ENCODE measurements around the gene SPRED3. TPM values are rescaled to one million over a fixed set of nuclear protein-coding genes. Genes with fewer than 3 reads are reported as not detected.

Gene SPRED3
- total RNA-seq, 1 donor from 2014 or later = 3.2 TPM

DNA sequence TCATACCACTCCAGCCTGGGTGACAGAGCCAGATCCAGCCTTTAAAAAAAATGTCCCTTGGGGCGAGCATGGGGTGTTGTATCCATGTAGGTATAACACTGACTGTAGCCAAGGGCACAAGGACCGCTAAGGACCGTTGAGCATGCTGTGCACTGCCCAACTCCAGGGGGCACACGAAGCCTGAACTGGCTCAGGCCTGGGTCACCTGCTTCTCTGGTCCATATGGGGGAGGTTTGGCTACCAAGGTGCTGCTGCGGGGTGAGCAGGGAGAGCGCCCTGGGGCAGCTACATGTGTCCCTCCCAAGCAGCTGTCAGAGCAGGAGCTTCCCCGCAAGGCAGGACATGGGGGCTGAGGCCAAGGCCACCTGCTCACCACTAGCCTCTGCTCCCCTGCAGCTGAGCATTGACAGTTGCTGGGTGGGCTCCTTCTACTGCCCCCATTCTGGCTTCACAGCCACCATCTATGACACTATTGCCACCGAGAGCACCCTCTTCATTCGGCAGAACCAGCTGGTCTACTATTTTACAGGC, 36.6 kb upstream of the SPRED3 start:
- no peaks in the 10 kb centered on the region for H3K36me3 Mint-ChIP-seq (ENCODE audit: low read depth)
- H3K27ac Mint-ChIP-seq (ENCODE audit: unreplicated experiment) = no peak overlapping the region
- peaks cover 23% of the 10 kb centered on the region for H3K27me3 Mint-ChIP-seq (ENCODE audit: low read depth)
- no peaks in the 10 kb centered on the region for H3K4me1 Mint-ChIP-seq (ENCODE audit: low read depth)
- TF ChIP-seq, protein P1, sequence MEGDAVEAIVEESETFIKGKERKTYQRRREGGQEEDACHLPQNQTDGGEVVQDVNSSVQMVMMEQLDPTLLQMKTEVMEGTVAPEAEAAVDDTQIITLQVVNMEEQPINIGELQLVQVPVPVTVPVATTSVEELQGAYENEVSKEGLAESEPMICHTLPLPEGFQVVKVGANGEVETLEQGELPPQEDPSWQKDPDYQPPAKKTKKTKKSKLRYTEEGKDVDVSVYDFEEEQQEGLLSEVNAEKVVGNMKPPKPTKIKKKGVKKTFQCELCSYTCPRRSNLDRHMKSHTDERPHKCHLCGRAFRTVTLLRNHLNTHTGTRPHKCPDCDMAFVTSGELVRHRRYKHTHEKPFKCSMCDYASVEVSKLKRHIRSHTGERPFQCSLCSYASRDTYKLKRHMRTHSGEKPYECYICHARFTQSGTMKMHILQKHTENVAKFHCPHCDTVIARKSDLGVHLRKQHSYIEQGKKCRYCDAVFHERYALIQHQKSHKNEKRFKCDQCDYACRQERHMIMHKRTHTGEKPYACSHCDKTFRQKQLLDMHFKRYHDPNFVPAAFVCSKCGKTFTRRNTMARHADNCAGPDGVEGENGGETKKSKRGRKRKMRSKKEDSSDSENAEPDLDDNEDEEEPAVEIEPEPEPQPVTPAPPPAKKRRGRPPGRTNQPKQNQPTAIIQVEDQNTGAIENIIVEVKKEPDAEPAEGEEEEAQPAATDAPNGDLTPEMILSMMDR (IDR thresholded peaks at IDR 0.05) = no peak
- no peak overlapping the region for H3K4me3 Mint-ChIP-seq (ENCODE audit: unreplicated experiment)
- H3K9me3 Mint-ChIP-seq (ENCODE audit: low read depth) = no peaks in the 10 kb centered on the region
- no peak for DNase-seq (ENCODE audit: low spot score)

DNA sequence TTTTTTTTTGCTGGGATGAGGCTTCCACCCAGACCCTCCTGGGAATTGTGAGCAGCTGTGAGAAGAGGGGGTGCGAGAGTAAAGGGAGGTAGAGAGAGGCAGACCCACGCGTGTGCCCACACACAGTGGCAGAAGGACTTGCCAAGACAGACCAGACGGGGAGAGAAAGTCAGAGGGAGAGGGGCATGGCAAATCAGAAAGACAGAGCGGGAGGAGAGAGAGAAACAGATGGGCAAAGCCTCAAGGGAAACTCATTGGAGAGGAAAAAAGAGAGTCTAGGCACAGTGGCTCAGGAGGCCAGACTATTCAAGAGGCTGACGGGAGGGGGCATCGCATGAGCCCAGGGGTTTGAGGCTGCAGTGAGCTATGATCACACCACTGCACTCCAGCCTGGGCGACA, 35.9 kb upstream of the SPRED3 start:
- no peak overlapping the region for H3K27ac Mint-ChIP-seq (ENCODE audit: unreplicated experiment)
- no peaks in the 10 kb centered on the region for H3K36me3 Mint-ChIP-seq (ENCODE audit: low read depth)
- no peaks in the 10 kb centered on the region for H3K4me1 Mint-ChIP-seq (ENCODE audit: low read depth)
- no peaks in the 10 kb centered on the region for H3K9me3 Mint-ChIP-seq (ENCODE audit: low read depth)
- no peak for DNase-seq (ENCODE audit: low spot score)
- H3K4me3 Mint-ChIP-seq (ENCODE audit: unreplicated experiment) = no peak overlapping the region
- peaks cover 23% of the 10 kb centered on the region for H3K27me3 Mint-ChIP-seq (ENCODE audit: low read depth)
- TF ChIP-seq, protein P1 (IDR thresholded peaks at IDR 0.05) = no peak

DNA sequence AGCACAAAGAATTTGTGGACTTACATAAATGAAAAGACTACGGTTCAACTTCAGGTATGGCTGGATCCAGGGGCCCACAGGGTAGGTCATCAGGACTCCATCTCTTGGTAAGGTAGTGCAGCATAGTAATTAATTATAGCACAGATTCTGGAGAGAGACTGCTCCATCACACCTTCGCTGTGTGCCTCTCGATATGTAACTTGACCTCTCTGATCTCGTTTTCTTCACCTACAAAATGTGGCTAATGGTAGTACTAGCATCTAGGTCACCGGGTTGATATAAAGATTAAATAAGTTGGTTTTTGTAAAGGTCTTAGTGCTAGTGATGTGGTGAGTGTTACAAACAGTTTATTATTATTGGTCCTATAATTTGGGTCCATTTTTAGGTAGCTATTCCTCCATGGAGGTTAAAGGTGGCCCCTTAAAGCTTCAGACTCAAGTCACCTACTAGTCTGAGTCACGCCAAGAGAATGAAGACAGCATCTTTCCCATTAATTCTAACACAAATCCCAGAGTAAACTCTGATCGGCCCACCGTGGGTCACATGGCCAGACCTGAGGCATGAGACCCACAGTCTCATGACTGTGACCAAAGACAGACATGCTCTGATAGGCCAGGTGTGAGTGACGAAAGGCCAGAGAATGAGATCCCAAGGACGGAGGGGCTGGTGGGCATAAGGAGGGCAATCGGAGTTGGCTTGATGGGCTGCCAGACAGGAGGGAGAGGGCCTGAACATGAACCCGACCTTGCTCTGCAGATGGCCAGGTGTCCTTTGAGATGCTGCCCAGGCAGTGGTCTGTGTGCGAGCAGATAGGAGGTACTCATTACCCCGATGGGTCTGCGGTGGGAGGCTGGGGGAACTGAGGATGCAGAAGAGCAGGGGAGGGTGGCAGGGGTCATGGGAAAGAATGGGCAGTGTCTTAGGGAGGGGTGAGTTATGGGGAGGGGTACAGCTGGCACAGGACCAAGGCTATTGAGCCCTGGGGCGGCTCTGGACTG, 32.5 kb upstream of the SPRED3 start:
- no peak for DNase-seq (ENCODE audit: low spot score)
- TF ChIP-seq, protein P1 (IDR thresholded peaks at IDR 0.05) = no peak
- peaks cover 41% of the 10 kb centered on the region for H3K27me3 Mint-ChIP-seq (ENCODE audit: low read depth)
- peaks cover 4% of the 10 kb centered on the region for H3K4me1 Mint-ChIP-seq (ENCODE audit: low read depth)
- no peak overlapping the region for H3K4me3 Mint-ChIP-seq (ENCODE audit: unreplicated experiment)
- no peaks in the 10 kb centered on the region for H3K36me3 Mint-ChIP-seq (ENCODE audit: low read depth)
- H3K27ac Mint-ChIP-seq (ENCODE audit: unreplicated experiment) = no peak overlapping the region
- H3K9me3 Mint-ChIP-seq (ENCODE audit: low read depth) = no peaks in the 10 kb centered on the region

DNA sequence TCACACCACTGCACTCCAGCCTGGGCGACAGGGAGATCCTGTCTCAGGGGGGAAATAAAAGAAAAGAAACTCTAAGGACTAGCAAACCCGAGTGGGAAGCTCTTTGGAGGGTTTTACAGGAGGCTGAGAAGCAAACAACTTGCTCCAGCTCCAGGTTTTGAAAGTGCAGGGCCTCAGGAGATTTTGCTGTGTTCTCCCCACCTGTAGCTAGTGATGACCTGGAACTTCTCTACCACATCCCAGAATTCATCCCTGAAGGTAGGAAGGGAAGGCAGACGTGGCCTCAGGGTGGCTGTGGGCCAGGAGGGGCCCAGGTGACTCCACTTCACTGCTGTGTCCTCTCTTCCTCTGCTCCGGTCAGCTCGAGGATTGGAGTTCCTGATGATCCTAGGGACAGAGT, 30.4 kb upstream of the SPRED3 start:
- no peak overlapping the region for H3K27ac Mint-ChIP-seq (ENCODE audit: unreplicated experiment)
- TF ChIP-seq, protein P1 (IDR thresholded peaks at IDR 0.05) = no peak
- no peaks in the 10 kb centered on the region for H3K36me3 Mint-ChIP-seq (ENCODE audit: low read depth)
- no peak overlapping the region for H3K4me3 Mint-ChIP-seq (ENCODE audit: unreplicated experiment)
- peaks cover 11% of the 10 kb centered on the region for H3K4me1 Mint-ChIP-seq (ENCODE audit: low read depth)
- H3K27me3 Mint-ChIP-seq (ENCODE audit: low read depth) = peaks cover 41% of the 10 kb centered on the region
- H3K9me3 Mint-ChIP-seq (ENCODE audit: low read depth) = no peaks in the 10 kb centered on the region
- DNase-seq (ENCODE audit: low spot score) = no peak

GRCh38 chr19:38359242-38360021, 29.1 kb upstream of the SPRED3 start:
- Mint-ChIP-seq H3K4me3 (ENCODE audit: unreplicated experiment) (no peak overlapping the region), H3K4me1 (ENCODE audit: low read depth) (peaks cover 11% of the 10 kb centered on the region), H3K9me3 (ENCODE audit: low read depth) (no peaks in the 10 kb centered on the region), H3K36me3 (ENCODE audit: low read depth) (no peaks in the 10 kb centered on the region), H3K27ac (ENCODE audit: unreplicated experiment) (no peak overlapping the region), H3K27me3 (ENCODE audit: low read depth) (peaks cover 38% of the 10 kb centered on the region)
- TF ChIP-seq, protein P1 (IDR thresholded peaks at IDR 0.05) = no peak
- no peak for DNase-seq (ENCODE audit: low spot score)
